Measurements from ENCODE around the gene HDAC7. TPM values are rescaled to one million over a fixed set of nuclear protein-coding genes. Genes with fewer than 3 reads are reported as not detected.

HDAC7 gene
- total RNA-seq, 1 donor from 2014 or later: 92.2 TPM

DNA sequence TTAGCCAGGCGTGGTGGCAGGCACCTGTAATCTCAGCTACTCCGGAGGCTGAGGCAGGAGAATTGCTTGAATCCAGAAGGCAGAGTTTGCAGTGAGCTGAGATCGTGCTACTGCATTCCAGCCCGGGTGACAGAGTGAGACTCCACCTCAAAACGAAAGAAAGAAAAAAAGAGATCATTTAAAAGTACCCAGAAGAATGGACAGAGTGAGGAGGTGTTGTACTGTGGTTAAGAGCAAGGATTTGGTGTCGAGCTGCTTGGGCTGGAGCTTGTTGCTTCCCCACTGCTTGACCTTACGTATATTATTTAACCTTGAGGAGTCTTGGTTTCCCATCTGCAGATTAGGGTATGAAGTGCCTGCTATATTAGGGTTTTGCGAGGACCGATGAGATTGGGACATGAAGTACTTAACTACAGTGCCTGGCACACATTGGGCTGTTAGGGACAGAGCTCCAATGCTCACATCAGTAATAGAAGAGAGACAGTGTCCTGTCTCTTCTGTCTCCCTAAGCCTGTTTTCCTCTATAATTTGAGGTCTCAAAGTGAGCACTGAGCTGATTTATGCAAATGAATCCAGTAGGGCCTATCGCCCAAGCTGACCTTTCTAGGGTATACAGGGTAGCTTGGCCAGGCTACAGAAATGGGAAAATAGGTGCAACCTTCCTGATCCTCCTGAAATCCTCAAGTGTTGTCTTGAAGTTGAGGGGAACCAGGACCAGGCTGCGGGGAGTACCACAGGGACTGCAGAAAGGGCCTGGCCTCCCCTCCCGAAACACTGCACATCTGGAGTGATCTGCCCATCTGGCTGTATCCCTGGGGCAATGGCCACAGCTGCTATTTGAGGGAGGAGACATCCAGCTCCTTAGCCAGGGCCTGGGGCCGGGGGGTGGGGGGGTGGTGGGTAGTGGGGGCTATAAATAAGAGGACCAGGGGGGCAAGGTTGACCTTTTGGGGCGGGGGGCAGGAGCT, 8.6 kb upstream of the HDAC7 start:
- no peak overlapping the region for H3K4me3 Mint-ChIP-seq (ENCODE audit: unreplicated experiment)
- peaks cover 23% of the 10 kb centered on the region for H3K4me1 Mint-ChIP-seq (ENCODE audit: low read depth, unreplicated experiment)
- Histone ChIP-seq H3K4me2 (ENCODE audit: low read length) (no peak overlapping the region), H3K4me1 (ENCODE audit: insufficient read depth, low read length) (peaks cover 8% of the 10 kb centered on the region), H3K9ac (ENCODE audit: low read length) (no peak overlapping the region), H3K36me3 (ENCODE audit: insufficient read depth, low read length) (no peaks in the 10 kb centered on the region), H4K20me1 (ENCODE audit: insufficient read depth, low read length) (no peaks in the 10 kb centered on the region), H3K27ac (ENCODE audit: low read depth, low read length) (no peak overlapping the region), H3K4me3 (ENCODE audit: insufficient read depth, low read depth, low read length) (no peak overlapping the region), H2AFZ (ENCODE audit: low read depth, low read length) (no peak overlapping the region), H3K79me2 (ENCODE audit: insufficient read depth, low read length) (no peaks in the 10 kb centered on the region), H3K9me3 (ENCODE audit: insufficient read depth, low read depth, low read length) (no peaks in the 10 kb centered on the region), H3K27me3 (ENCODE audit: insufficient read depth, low read length) (no peaks in the 10 kb centered on the region)
- H3K9me3 Mint-ChIP-seq (ENCODE audit: unreplicated experiment): no peaks in the 10 kb centered on the region
- TF ChIP-seq, protein P1, sequence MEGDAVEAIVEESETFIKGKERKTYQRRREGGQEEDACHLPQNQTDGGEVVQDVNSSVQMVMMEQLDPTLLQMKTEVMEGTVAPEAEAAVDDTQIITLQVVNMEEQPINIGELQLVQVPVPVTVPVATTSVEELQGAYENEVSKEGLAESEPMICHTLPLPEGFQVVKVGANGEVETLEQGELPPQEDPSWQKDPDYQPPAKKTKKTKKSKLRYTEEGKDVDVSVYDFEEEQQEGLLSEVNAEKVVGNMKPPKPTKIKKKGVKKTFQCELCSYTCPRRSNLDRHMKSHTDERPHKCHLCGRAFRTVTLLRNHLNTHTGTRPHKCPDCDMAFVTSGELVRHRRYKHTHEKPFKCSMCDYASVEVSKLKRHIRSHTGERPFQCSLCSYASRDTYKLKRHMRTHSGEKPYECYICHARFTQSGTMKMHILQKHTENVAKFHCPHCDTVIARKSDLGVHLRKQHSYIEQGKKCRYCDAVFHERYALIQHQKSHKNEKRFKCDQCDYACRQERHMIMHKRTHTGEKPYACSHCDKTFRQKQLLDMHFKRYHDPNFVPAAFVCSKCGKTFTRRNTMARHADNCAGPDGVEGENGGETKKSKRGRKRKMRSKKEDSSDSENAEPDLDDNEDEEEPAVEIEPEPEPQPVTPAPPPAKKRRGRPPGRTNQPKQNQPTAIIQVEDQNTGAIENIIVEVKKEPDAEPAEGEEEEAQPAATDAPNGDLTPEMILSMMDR (IDR thresholded peaks at IDR 0.05; ENCODE audit: insufficient read depth, low read depth, low read length): no peak
- no peak for TF ChIP-seq EZH2 (IDR thresholded peaks at IDR 0.05; ENCODE audit: insufficient read depth, low read length)
- no peak for FAIRE-seq
- no peak overlapping the region for H3K27ac Mint-ChIP-seq (ENCODE audit: unreplicated experiment)
- no peaks in the 10 kb centered on the region for H3K36me3 Mint-ChIP-seq (ENCODE audit: low read depth, unreplicated experiment)
- DNase-seq (ENCODE audit: low read depth): no peak
- H3K27me3 Mint-ChIP-seq (ENCODE audit: low read depth, unreplicated experiment): no peaks in the 10 kb centered on the region

- peaks cover 2% of the 10 kb centered on the region for H3K79me2 ChIP-seq (ENCODE audit: insufficient read depth, low read length)
- H3K36me3 ChIP-seq (ENCODE audit: insufficient read depth, low read length): no peaks in the 10 kb centered on the region
- H3K9me3 ChIP-seq (ENCODE audit: insufficient read depth, low read depth, low read length): no peaks in the 10 kb centered on the region
- Mint-ChIP-seq H3K27me3 (ENCODE audit: low read depth, unreplicated experiment) (no peaks in the 10 kb centered on the region), H3K9me3 (ENCODE audit: unreplicated experiment) (no peaks in the 10 kb centered on the region), H3K4me3 (ENCODE audit: unreplicated experiment) (no peak overlapping the region), H3K4me1 (ENCODE audit: low read depth, unreplicated experiment) (peaks cover 46% of the 10 kb centered on the region), H3K27ac (ENCODE audit: unreplicated experiment) (no peak overlapping the region), H3K36me3 (ENCODE audit: low read depth, unreplicated experiment) (no peaks in the 10 kb centered on the region)
- no peak overlapping the region for H3K27ac ChIP-seq (ENCODE audit: low read depth, low read length)
- no peak overlapping the region for H3K4me3 ChIP-seq (ENCODE audit: insufficient read depth, low read depth, low read length)
- H2AFZ ChIP-seq (ENCODE audit: low read depth, low read length): no peak overlapping the region
- H3K4me1 ChIP-seq (ENCODE audit: insufficient read depth, low read length): peaks cover 23% of the 10 kb centered on the region
- no peak for FAIRE-seq
- no peaks in the 10 kb centered on the region for H4K20me1 ChIP-seq (ENCODE audit: insufficient read depth, low read length)
- no peak overlapping the region for H3K4me2 ChIP-seq (ENCODE audit: low read length)
- TF ChIP-seq, protein P1 (IDR thresholded peaks at IDR 0.05; ENCODE audit: insufficient read depth, low read depth, low read length): no peak
- TF ChIP-seq EZH2 (IDR thresholded peaks at IDR 0.05; ENCODE audit: insufficient read depth, low read length): no peak
- DNase-seq (ENCODE audit: low read depth): no peak
- no peaks in the 10 kb centered on the region for H3K27me3 ChIP-seq (ENCODE audit: insufficient read depth, low read length)
- H3K9ac ChIP-seq (ENCODE audit: low read length): no peak overlapping the region
Measured at GRCh38 chr12:47825173-47825639, 5.5 kb upstream of the HDAC7 start.

- no peaks in the 10 kb centered on the region for H4K20me1 ChIP-seq (ENCODE audit: insufficient read depth, low read length)
- Mint-ChIP-seq H3K4me3 (ENCODE audit: unreplicated experiment) (no peak overlapping the region), H3K27me3 (ENCODE audit: low read depth, unreplicated experiment) (no peaks in the 10 kb centered on the region), H3K9me3 (ENCODE audit: unreplicated experiment) (no peaks in the 10 kb centered on the region), H3K27ac (ENCODE audit: unreplicated experiment) (no peak overlapping the region), H3K36me3 (ENCODE audit: low read depth, unreplicated experiment) (no peaks in the 10 kb centered on the region), H3K4me1 (ENCODE audit: low read depth, unreplicated experiment) (peaks cover 46% of the 10 kb centered on the region)
- no peaks in the 10 kb centered on the region for H3K27me3 ChIP-seq (ENCODE audit: insufficient read depth, low read length)
- DNase-seq (ENCODE audit: low read depth): no peak
- H3K27ac ChIP-seq (ENCODE audit: low read depth, low read length): no peak overlapping the region
- peaks cover 23% of the 10 kb centered on the region for H3K4me1 ChIP-seq (ENCODE audit: insufficient read depth, low read length)
- no peak for FAIRE-seq
- no peak overlapping the region for H3K4me3 ChIP-seq (ENCODE audit: insufficient read depth, low read depth, low read length)
- TF ChIP-seq, protein P1 (IDR thresholded peaks at IDR 0.05; ENCODE audit: insufficient read depth, low read depth, low read length): no peak
- no peak for TF ChIP-seq EZH2 (IDR thresholded peaks at IDR 0.05; ENCODE audit: insufficient read depth, low read length)
- no peak overlapping the region for H2AFZ ChIP-seq (ENCODE audit: low read depth, low read length)
- H3K36me3 ChIP-seq (ENCODE audit: insufficient read depth, low read length): no peaks in the 10 kb centered on the region
- no peak overlapping the region for H3K9ac ChIP-seq (ENCODE audit: low read length)
- H3K4me2 ChIP-seq (ENCODE audit: low read length): no peak overlapping the region
- no peaks in the 10 kb centered on the region for H3K9me3 ChIP-seq (ENCODE audit: insufficient read depth, low read depth, low read length)
- peaks cover 7% of the 10 kb centered on the region for H3K79me2 ChIP-seq (ENCODE audit: insufficient read depth, low read length)
Measured at GRCh38 chr12:47824635-47825034, 4.9 kb upstream of the HDAC7 start.

All from astrocyte (in vitro differentiated cells and primary cell).